ENCODE data around the gene VPS37D. TPM values are rescaled to one million over a fixed set of nuclear protein-coding genes. Genes with fewer than 3 reads are reported as not detected.

VPS37D gene
- polyA plus RNA-seq, 1 donor from 2014 or later, result 52.7 TPM

- H3K9me3 ChIP-seq (ENCODE audit: low read length), result no peaks in the 10 kb centered on the region
- H3K9ac ChIP-seq (ENCODE audit: low read length), result peak within 1 kb of the TSS; percentile 69
- H3K4me2 ChIP-seq (ENCODE audit: low read length), result peak within 1 kb of the TSS; percentile 62
- H3K9me2 ChIP-seq (ENCODE audit: insufficient read depth, low read length), result no peaks in the 10 kb centered on the region
- peaks cover 10% of the 10 kb centered on the region for H3K79me2 ChIP-seq (replicated peaks; ENCODE audit: insufficient read depth, low read length)
- no peaks in the 10 kb centered on the region for H4K20me1 ChIP-seq (ENCODE audit: insufficient read depth)
- no peaks in the 10 kb centered on the region for H3K36me3 ChIP-seq (ENCODE audit: insufficient read depth, low read length)
- H3F3A ChIP-seq (ENCODE audit: insufficient read depth, low read length, poor library complexity, severe bottlenecking), result no peaks in the 10 kb centered on the region
- H3K4me3 ChIP-seq (ENCODE audit: low read length), result peak within 1 kb of the TSS; percentile 89
- no peak within 1 kb of the TSS for H3K27ac ChIP-seq (ENCODE audit: low read length)
- peaks cover 5% of the 10 kb centered on the region for H3K27me3 ChIP-seq (ENCODE audit: insufficient read depth, low read depth, low read length)
- TF ChIP-seq EP300 (conservative IDR thresholded peaks at IDR 0.05; ENCODE audit: poor library complexity, severe bottlenecking) (no peak), MXI1 (conservative IDR thresholded peaks at IDR 0.05; ENCODE audit: poor library complexity, severe bottlenecking) (peak; percentile 76), POLR2AphosphoS5 (IDR thresholded peaks at IDR 0.05) (peak; percentile 44), TAF1 (IDR thresholded peaks at IDR 0.05; ENCODE audit: low read depth) (no peak), EZH2 (IDR thresholded peaks at IDR 0.05; ENCODE audit: borderline replicate concordance, insufficient read depth, low read length, poor library complexity, severe bottlenecking) (no peak), RAD21 (conservative IDR thresholded peaks at IDR 0.05) (no peak)
- TF ChIP-seq, protein P1, sequence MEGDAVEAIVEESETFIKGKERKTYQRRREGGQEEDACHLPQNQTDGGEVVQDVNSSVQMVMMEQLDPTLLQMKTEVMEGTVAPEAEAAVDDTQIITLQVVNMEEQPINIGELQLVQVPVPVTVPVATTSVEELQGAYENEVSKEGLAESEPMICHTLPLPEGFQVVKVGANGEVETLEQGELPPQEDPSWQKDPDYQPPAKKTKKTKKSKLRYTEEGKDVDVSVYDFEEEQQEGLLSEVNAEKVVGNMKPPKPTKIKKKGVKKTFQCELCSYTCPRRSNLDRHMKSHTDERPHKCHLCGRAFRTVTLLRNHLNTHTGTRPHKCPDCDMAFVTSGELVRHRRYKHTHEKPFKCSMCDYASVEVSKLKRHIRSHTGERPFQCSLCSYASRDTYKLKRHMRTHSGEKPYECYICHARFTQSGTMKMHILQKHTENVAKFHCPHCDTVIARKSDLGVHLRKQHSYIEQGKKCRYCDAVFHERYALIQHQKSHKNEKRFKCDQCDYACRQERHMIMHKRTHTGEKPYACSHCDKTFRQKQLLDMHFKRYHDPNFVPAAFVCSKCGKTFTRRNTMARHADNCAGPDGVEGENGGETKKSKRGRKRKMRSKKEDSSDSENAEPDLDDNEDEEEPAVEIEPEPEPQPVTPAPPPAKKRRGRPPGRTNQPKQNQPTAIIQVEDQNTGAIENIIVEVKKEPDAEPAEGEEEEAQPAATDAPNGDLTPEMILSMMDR (IDR thresholded peaks at IDR 0.05; ENCODE audit: poor library complexity, severe bottlenecking), result no peak
- TF ChIP-seq, protein P2, sequence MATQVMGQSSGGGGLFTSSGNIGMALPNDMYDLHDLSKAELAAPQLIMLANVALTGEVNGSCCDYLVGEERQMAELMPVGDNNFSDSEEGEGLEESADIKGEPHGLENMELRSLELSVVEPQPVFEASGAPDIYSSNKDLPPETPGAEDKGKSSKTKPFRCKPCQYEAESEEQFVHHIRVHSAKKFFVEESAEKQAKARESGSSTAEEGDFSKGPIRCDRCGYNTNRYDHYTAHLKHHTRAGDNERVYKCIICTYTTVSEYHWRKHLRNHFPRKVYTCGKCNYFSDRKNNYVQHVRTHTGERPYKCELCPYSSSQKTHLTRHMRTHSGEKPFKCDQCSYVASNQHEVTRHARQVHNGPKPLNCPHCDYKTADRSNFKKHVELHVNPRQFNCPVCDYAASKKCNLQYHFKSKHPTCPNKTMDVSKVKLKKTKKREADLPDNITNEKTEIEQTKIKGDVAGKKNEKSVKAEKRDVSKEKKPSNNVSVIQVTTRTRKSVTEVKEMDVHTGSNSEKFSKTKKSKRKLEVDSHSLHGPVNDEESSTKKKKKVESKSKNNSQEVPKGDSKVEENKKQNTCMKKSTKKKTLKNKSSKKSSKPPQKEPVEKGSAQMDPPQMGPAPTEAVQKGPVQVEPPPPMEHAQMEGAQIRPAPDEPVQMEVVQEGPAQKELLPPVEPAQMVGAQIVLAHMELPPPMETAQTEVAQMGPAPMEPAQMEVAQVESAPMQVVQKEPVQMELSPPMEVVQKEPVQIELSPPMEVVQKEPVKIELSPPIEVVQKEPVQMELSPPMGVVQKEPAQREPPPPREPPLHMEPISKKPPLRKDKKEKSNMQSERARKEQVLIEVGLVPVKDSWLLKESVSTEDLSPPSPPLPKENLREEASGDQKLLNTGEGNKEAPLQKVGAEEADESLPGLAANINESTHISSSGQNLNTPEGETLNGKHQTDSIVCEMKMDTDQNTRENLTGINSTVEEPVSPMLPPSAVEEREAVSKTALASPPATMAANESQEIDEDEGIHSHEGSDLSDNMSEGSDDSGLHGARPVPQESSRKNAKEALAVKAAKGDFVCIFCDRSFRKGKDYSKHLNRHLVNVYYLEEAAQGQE (IDR thresholded peaks at IDR 0.05; ENCODE audit: borderline replicate concordance), result no peak
- peak within 1 kb of the TSS; percentile 33 for H2AFZ ChIP-seq (ENCODE audit: low read depth, low read length)
Measured at GRCh38 chr7:73718905-73719805, 51.5 kb downstream of the VPS37D start, which contains the start of gene STX1A. TSS of gene STX1A (minus strand) at chr7:73719669. CDS start at chr7:73719631, 38 bp downstream.

DNA sequence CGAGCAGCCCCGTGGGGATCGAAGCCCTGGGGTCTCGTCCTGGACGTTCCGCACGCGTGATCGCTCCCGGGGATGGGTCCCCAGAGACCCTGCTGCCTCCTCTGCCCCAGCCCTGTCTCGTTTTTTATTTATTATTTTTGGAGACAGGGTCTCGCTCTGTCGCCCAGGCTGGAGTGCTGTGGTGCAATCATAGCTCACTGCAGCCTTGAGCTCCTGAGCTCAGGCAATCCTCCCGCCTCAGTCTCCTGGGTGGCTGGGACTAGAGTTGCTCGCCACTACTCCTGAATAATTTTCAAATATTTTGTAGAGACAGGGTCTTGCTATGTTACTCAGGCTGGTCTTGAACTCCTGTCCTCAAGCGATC lies 52.2 kb downstream of the VPS37D start:
- no peaks in the 10 kb centered on the region for H3K9me2 ChIP-seq (ENCODE audit: insufficient read depth, low read length)
- peaks cover 10% of the 10 kb centered on the region for H3K79me2 ChIP-seq (replicated peaks; ENCODE audit: insufficient read depth, low read length)
- H3K9ac ChIP-seq (ENCODE audit: low read length), result peak overlapping the region; percentile 12
- no peak overlapping the region for H2AFZ ChIP-seq (ENCODE audit: low read depth, low read length)
- H4K20me1 ChIP-seq (ENCODE audit: insufficient read depth), result no peaks in the 10 kb centered on the region
- no peak overlapping the region for H3K27ac ChIP-seq (ENCODE audit: low read length)
- H3K9me3 ChIP-seq (ENCODE audit: low read length), result no peaks in the 10 kb centered on the region
- no peaks in the 10 kb centered on the region for H3K36me3 ChIP-seq (ENCODE audit: insufficient read depth, low read length)
- TF ChIP-seq MXI1 (conservative IDR thresholded peaks at IDR 0.05; ENCODE audit: poor library complexity, severe bottlenecking), result no peak
- TF ChIP-seq, protein P2 (IDR thresholded peaks at IDR 0.05; ENCODE audit: borderline replicate concordance), result no peak
- no peak for TF ChIP-seq SMC3 (conservative IDR thresholded peaks at IDR 0.05; ENCODE audit: poor library complexity)
- TF ChIP-seq TAF1 (IDR thresholded peaks at IDR 0.05; ENCODE audit: low read depth), result no peak
- no peak for TF ChIP-seq EP300 (conservative IDR thresholded peaks at IDR 0.05; ENCODE audit: poor library complexity, severe bottlenecking)
- no peak for TF ChIP-seq POLR2AphosphoS5 (IDR thresholded peaks at IDR 0.05)
- TF ChIP-seq RAD21 (conservative IDR thresholded peaks at IDR 0.05), result no peak
- TF ChIP-seq EZH2 (IDR thresholded peaks at IDR 0.05; ENCODE audit: borderline replicate concordance, insufficient read depth, low read length, poor library complexity, severe bottlenecking), result no peak
- TF ChIP-seq, protein P1 (IDR thresholded peaks at IDR 0.05; ENCODE audit: poor library complexity, severe bottlenecking), result no peak
- peak overlapping the region; percentile 62 for H3K4me2 ChIP-seq (ENCODE audit: low read length)
- no peaks in the 10 kb centered on the region for H3F3A ChIP-seq (ENCODE audit: insufficient read depth, low read length, poor library complexity, severe bottlenecking)
- H3K4me3 ChIP-seq (ENCODE audit: low read length), result peak overlapping the region; percentile 62
- peaks cover 5% of the 10 kb centered on the region for H3K27me3 ChIP-seq (ENCODE audit: insufficient read depth, low read depth, low read length)
